SK-N-DZ (cell line): Measurements from ENCODE around the gene EGLN2.
"Not testable (repeated sequence)": the region's sequence is repeated elsewhere in the genome, so short reads cannot be mapped to it uniquely, and the experiment has no call there.

Experiments used
- DNase-seq: peaks from one replicate; pipeline ENCODE4 v3.0.0-alpha.2; 2015; ENCODE audit warnings: low spot score

Gene EGLN2

GRCh38 chr19:40842012-40842411, 43.0 kb downstream of the EGLN2 start:
- DNase-seq = not testable (repeated sequence)

DNA sequence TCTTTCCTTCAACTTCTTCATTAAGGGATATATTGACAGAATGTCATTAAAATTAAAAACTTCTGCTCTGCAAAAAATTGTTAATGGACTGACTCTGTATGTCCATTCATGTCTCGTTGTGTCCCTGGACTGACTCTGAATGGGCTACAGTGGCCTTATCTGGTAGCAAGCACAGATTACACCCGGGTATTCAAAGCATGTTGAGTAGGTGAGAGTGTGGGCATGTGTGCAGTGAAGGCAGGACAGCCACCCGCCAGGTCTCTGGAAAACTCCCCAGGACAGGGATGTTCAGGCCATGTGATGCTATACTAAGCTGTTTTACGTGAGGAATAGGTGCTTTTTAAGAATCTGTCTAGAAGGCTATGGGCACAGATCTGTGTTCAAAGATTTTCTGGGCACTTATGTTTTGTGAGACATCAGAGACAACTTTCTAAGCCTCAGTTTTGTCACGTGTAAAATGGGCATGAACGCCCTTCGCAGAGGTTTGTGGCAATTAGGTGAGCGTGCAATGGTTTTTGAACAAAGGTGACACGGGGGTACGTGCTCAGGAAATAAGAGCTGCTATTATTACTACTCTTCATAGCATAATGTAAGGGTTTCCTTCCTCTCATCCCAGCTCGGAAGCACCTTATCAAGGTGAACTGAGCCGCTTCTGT, 44.1 kb downstream of the EGLN2 start:
- not testable (repeated sequence) for DNase-seq

- not testable (repeated sequence) for DNase-seq
Measured at GRCh38 chr19:40843653-40844052, 44.7 kb downstream of the EGLN2 start.

DNA sequence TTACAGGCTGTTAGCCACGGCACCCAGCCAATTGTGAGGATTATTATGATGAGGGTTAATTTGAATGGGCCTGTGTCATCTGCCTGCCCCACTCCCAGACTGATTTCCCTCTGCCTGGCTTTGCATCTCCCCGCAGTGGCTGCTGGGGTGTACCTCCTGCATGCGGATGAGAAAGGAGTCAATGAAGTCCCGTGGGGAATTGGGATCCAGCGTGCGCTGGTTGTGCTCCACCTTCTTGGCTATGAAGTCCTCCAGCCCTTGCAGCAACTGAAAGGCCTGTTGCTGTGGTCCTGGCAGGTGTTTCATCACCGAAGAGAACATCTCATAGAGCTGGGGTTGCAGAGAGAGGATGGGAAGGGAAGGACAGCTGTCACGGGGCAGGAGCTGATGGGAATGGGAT, 47.7 kb downstream of the EGLN2 start:
- DNase-seq = not testable (repeated sequence)

- not testable (repeated sequence) for DNase-seq
Measured at GRCh38 chr19:40850277-40850676, 51.3 kb downstream of the EGLN2 start, which contains the start of gene CYP2A6. CYP2A6 (minus strand) TSS chr19:40850447; CDS start chr19:40850426, 21 bp downstream.

DNA sequence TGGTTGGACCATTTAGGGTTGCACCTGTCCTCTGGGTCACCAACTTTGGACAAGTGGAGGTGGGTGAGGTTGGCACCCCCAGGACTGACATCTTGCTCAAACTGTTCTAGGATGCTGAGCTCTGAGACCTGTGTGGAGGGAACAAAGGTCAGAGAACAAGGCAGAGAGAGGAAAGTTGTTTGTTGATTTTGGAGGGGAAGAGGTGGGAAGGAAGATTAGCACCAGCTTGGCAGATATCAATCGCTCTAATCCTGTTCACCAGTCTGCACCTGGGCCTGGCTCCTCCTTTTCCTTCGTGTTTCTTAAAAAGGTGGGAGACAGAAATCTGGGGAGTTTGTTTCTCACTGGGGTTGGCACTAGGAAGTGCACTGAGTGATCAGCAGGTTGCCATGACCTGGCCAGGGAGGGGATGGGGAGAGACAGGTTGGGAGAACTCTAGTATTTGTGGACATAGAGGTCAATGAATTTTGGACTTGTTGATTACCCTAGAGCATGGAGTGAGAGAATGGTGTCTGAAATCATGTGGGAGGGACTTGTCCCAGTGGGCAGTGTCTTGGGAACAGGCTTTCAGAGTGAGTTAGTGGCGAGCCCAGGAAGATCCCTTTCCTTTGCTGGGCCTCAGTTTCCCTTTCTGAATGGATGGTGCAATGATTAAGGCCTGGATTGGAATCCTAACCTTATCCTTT, 53.6 kb downstream of the EGLN2 start:
- DNase-seq = not testable (repeated sequence)
